GM23338 (cell line): Measurements from ENCODE around the gene SELENOM. TPM values are rescaled to one million over a fixed set of nuclear protein-coding genes. Genes with fewer than 3 reads are reported as not detected.

ENCODE experiments used
- ATAC-seq: fragments of 200-7000 bp; cut with Tn5 transposase; 3 replicates; pipeline ENCODE4 v1.9.1; 2020
- DNase-seq: peaks from one replicate; pipeline ENCODE4 v3.0.0-alpha.2; 2015; ENCODE audit warnings: low spot score
- H2AFZ ChIP-seq: fragments of 200-600 bp; sonication (generic); 2 replicates; pipeline ENCODE4 v1.8.0; 2016; ENCODE audit warnings: antibody characterized with exemption, mild to moderate bottlenecking, moderate library complexity
- H3F3A ChIP-seq: fragments of 200-600 bp; sonication (generic); replicated peaks from 2 replicates; pipeline ENCODE4 v1.8.0; 2017; ENCODE audit warnings: antibody characterized with exemption, mixed run types, low read depth
- H3K27ac ChIP-seq: fragments of 200-600 bp; sonication (generic); 2 replicates; pipeline ENCODE4 v1.6.1; 2016; ENCODE audit warnings: low read depth
- H3K27me3 ChIP-seq: fragments of 200-600 bp; sonication (generic); 2 replicates; pipeline ENCODE4 v1.8.0; 2016; ENCODE audit warnings: mild to moderate bottlenecking, mixed run types, moderate library complexity; ENCODE audit not compliant: insufficient read depth
- H3K36me3 ChIP-seq: fragments of 200-600 bp; sonication (generic); 2 replicates; pipeline ENCODE4 v1.8.0; 2016; ENCODE audit warnings: mild to moderate bottlenecking; ENCODE audit not compliant: insufficient read depth
- H3K4me1 ChIP-seq: fragments of 200-600 bp; sonication (generic); 2 replicates; pipeline ENCODE4 v1.8.0; 2016; ENCODE audit warnings: mild to moderate bottlenecking, moderate library complexity; ENCODE audit not compliant: insufficient read depth
- H3K4me2 ChIP-seq: fragments of 200-600 bp; sonication (generic); 2 replicates; pipeline ENCODE4 v1.7.1; 2017; ENCODE audit warnings: mixed run types
- H3K4me3 ChIP-seq: fragments of 200-600 bp; sonication (generic); 2 replicates; pipeline ENCODE4 v1.6.1; 2016; ENCODE audit warnings: mixed run types
- H3K79me2 ChIP-seq: fragments of 200-600 bp; sonication (generic); replicated peaks from 2 replicates; pipeline ENCODE4 v1.8.0; 2017; ENCODE audit warnings: mild to moderate bottlenecking; ENCODE audit not compliant: insufficient read depth
- H3K9me2 ChIP-seq: fragments of 200-600 bp; sonication (generic); 2 replicates; pipeline ENCODE4 v1.8.0; 2017; ENCODE audit not compliant: insufficient read depth
- H4K20me1 ChIP-seq: fragments of 200-600 bp; sonication (generic); replicated peaks from 2 replicates; pipeline ENCODE4 v1.8.0; 2017; ENCODE audit warnings: mild to moderate bottlenecking; ENCODE audit not compliant: insufficient read depth
- H3K27ac Mint-ChIP-seq: 2 replicates; pipeline ENCODE4 v1.8.0; 2020; ENCODE audit warnings: inconsistent platforms, mild to moderate bottlenecking, moderate library complexity, mixed read lengths
- H3K27me3 Mint-ChIP-seq: 3 replicates; pipeline ENCODE4 v1.8.0; 2022; ENCODE audit warnings: low read depth, mild to moderate bottlenecking, moderate library complexity, mixed read lengths, inconsistent platforms; ENCODE audit not compliant: insufficient read depth, poor library complexity
- H3K36me3 Mint-ChIP-seq: 3 replicates; pipeline ENCODE4 v1.8.0; 2021; ENCODE audit warnings: low read depth, mild to moderate bottlenecking, inconsistent platforms, moderate library complexity, mixed read lengths
- H3K4me1 Mint-ChIP-seq: 3 replicates; pipeline ENCODE4 v1.8.0; 2020; ENCODE audit warnings: mild to moderate bottlenecking, inconsistent platforms, mixed read lengths
- H3K4me3 Mint-ChIP-seq: 3 replicates; pipeline ENCODE4 v1.8.0; 2021; ENCODE audit warnings: moderate library complexity, mild to moderate bottlenecking, inconsistent platforms, mixed read lengths
- H3K9me3 Mint-ChIP-seq: 3 replicates; pipeline ENCODE4 v1.8.0; 2020; ENCODE audit warnings: moderate library complexity, mild to moderate bottlenecking, inconsistent platforms, mixed read lengths
- EZH2phosphoT487 ChIP-seq: fragments of 200-600 bp; sonication (generic); IDR thresholded peaks from one replicate; pipeline ENCODE4 v1.8.1; 2018; ENCODE audit warnings: antibody characterized with exemption; ENCODE audit not compliant: unreplicated experiment
- POLR2AphosphoS5 ChIP-seq: IDR thresholded peaks from 2 replicates; pipeline ENCODE4 v1.6.1; 2016; ENCODE audit warnings: antibody characterized with exemption, low read depth
- STAT1 ChIP-seq: IDR thresholded peaks from one replicate; pipeline ENCODE4 v1.6.1; 2016; ENCODE audit warnings: antibody characterized with exemption; ENCODE audit not compliant: unreplicated experiment
- ZNF114 ChIP-seq: fragments of 250-450 bp; sonication (Bioruptor Pico); IDR thresholded peaks from 2 replicates; pipeline ENCODE4 v1.5.0; 2020; ENCODE audit warnings: mild to moderate bottlenecking, moderate library complexity
- polyA plus RNA-seq: library from polyadenylated mRNA; unstranded; fragments of >200 nt; fragmentation: Nextera tagmentation; extraction: Ambion mirVana; gene quantifications from 2 replicates; pipeline ENCODE4 v1.2.1, GENCODE V29; 2016
- total RNA-seq: library from RNA; depleted of rRNA; stranded (reverse); fragments of >200 nt; shearing (Covaris generic); gene quantifications from 2 replicates; pipeline ENCODE4 v1.2.3, GENCODE V29; 2014
- TF ChIP-seq, protein P1 (sequence below): fragments of 250-450 bp; sonication (Bioruptor Pico); IDR thresholded peaks from 2 replicates; pipeline ENCODE4 v1.5.0; 2020; ENCODE audit warnings: mild to moderate bottlenecking, moderate library complexity
- TF ChIP-seq, protein P2 (sequence below): IDR thresholded peaks from one replicate; pipeline ENCODE4 v1.6.1; 2018; ENCODE audit warnings: antibody characterized with exemption; ENCODE audit not compliant: unreplicated experiment

The SELENOM gene
- total and polyA plus RNA-seq, 2 experiments from 2014 or later: 44.9 to 50.8 TPM

DNA sequence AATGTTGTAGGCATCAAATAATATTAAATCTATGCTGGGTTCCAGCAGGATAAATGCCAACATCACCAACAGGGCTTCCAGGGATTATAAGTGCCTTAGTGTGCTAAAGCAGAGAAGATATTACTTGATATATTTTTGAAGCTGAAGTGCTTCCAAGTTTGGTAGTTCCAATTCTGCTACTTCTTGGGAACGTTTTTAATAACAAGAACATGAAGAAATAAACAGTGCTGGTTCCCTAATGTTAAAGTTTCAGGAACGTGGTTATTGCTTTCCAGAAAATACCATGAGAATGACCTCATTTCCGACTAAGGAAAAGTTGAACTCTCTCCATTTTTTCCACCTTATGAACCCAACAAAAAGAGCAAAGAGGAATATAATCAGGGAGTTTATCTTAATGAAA is 48.1 kb upstream of the SELENOM start (continued):
- TF ChIP-seq, protein P1, sequence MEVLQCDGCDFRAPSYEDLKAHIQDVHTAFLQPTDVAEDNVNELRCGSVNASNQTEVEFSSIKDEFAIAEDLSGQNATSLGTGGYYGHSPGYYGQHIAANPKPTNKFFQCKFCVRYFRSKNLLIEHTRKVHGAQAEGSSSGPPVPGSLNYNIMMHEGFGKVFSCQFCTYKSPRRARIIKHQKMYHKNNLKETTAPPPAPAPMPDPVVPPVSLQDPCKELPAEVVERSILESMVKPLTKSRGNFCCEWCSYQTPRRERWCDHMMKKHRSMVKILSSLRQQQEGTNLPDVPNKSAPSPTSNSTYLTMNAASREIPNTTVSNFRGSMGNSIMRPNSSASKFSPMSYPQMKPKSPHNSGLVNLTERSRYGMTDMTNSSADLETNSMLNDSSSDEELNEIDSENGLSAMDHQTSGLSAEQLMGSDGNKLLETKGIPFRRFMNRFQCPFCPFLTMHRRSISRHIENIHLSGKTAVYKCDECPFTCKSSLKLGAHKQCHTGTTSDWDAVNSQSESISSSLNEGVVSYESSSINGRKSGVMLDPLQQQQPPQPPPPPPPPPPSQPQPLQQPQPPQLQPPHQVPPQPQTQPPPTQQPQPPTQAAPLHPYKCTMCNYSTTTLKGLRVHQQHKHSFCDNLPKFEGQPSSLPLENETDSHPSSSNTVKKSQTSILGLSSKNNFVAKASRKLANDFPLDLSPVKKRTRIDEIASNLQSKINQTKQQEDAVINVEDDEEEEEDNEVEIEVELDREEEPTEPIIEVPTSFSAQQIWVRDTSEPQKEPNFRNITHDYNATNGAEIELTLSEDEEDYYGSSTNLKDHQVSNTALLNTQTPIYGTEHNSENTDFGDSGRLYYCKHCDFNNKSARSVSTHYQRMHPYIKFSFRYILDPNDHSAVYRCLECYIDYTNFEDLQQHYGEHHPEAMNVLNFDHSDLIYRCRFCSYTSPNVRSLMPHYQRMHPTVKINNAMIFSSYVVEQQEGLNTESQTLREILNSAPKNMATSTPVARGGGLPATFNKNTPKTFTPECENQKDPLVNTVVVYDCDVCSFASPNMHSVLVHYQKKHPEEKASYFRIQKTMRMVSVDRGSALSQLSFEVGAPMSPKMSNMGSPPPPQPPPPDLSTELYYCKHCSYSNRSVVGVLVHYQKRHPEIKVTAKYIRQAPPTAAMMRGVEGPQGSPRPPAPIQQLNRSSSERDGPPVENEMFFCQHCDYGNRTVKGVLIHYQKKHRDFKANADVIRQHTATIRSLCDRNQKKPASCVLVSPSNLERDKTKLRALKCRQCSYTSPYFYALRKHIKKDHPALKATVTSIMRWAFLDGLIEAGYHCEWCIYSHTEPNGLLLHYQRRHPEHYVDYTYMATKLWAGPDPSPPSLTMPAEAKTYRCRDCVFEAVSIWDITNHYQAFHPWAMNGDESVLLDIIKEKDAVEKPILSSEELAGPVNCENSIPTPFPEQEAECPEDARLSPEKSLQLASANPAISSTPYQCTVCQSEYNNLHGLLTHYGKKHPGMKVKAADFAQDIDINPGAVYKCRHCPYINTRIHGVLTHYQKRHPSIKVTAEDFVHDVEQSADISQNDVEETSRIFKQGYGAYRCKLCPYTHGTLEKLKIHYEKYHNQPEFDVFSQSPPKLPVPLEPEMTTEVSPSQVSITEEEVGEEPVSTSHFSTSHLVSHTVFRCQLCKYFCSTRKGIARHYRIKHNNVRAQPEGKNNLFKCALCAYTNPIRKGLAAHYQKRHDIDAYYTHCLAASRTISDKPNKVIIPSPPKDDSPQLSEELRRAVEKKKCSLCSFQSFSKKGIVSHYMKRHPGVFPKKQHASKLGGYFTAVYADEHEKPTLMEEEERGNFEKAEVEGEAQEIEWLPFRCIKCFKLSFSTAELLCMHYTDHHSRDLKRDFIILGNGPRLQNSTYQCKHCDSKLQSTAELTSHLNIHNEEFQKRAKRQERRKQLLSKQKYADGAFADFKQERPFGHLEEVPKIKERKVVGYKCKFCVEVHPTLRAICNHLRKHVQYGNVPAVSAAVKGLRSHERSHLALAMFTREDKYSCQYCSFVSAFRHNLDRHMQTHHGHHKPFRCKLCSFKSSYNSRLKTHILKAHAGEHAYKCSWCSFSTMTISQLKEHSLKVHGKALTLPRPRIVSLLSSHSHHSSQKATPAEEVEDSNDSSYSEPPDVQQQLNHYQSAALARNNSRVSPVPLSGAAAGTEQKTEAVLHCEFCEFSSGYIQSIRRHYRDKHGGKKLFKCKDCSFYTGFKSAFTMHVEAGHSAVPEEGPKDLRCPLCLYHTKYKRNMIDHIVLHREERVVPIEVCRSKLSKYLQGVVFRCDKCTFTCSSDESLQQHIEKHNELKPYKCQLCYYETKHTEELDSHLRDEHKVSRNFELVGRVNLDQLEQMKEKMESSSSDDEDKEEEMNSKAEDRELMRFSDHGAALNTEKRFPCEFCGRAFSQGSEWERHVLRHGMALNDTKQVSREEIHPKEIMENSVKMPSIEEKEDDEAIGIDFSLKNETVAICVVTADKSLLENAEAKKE (CRISPR knock-in tag): no peak
- TF ChIP-seq STAT1: no peak
- TF ChIP-seq ZNF114 (CRISPR knock-in tag): no peak
- TF ChIP-seq, protein P2, sequence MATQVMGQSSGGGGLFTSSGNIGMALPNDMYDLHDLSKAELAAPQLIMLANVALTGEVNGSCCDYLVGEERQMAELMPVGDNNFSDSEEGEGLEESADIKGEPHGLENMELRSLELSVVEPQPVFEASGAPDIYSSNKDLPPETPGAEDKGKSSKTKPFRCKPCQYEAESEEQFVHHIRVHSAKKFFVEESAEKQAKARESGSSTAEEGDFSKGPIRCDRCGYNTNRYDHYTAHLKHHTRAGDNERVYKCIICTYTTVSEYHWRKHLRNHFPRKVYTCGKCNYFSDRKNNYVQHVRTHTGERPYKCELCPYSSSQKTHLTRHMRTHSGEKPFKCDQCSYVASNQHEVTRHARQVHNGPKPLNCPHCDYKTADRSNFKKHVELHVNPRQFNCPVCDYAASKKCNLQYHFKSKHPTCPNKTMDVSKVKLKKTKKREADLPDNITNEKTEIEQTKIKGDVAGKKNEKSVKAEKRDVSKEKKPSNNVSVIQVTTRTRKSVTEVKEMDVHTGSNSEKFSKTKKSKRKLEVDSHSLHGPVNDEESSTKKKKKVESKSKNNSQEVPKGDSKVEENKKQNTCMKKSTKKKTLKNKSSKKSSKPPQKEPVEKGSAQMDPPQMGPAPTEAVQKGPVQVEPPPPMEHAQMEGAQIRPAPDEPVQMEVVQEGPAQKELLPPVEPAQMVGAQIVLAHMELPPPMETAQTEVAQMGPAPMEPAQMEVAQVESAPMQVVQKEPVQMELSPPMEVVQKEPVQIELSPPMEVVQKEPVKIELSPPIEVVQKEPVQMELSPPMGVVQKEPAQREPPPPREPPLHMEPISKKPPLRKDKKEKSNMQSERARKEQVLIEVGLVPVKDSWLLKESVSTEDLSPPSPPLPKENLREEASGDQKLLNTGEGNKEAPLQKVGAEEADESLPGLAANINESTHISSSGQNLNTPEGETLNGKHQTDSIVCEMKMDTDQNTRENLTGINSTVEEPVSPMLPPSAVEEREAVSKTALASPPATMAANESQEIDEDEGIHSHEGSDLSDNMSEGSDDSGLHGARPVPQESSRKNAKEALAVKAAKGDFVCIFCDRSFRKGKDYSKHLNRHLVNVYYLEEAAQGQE: no peak
- TF ChIP-seq EZH2phosphoT487: no peak
- TF ChIP-seq POLR2AphosphoS5: no peak

DNA sequence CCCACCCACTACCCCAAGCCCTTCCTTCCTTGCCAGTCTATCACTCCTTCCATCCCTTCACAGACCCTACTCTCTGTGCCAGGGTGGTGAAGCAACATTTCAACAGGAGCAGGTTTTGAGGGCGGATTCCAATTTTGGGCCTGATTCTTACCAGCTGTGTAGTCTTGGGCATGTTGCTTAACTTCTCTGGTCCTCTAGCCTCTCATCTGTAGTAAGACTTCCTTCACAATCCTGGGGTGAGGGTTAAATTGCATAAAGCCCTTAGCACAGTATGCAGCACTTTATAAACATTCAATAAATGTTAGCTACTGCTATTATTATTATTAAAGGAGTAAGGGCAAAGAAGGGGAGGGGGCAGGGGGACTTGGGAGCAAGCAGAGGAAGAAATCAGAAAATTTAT is 47.6 kb upstream of the SELENOM start:
- H3K36me3 ChIP-seq: no peaks in the 10 kb centered on the region
- no peak for DNase-seq
- Mint-ChIP-seq H3K4me3 (no peak overlapping the region), H3K27me3 (peaks cover 5% of the 10 kb centered on the region), H3K4me1 (no peaks in the 10 kb centered on the region), H3K36me3 (no peaks in the 10 kb centered on the region), H3K9me3 (peaks cover 3% of the 10 kb centered on the region; the same call in 2 of the 3 replicates), H3K27ac (no peak overlapping the region)
- H4K20me1 ChIP-seq: no peaks in the 10 kb centered on the region
- no peaks in the 10 kb centered on the region for H3K4me1 ChIP-seq
- no peak overlapping the region for H2AFZ ChIP-seq
- no peak overlapping the region for H3K4me3 ChIP-seq
- H3K27ac ChIP-seq: no peak overlapping the region
- H3F3A ChIP-seq: no peaks in the 10 kb centered on the region
- peaks cover 27% of the 10 kb centered on the region for H3K27me3 ChIP-seq
- H3K4me2 ChIP-seq: no peak overlapping the region
- peaks cover 4% of the 10 kb centered on the region; the same call in 1 of the 2 replicates for H3K9me2 ChIP-seq
- H3K79me2 ChIP-seq: no peaks in the 10 kb centered on the region
- no peak for ATAC-seq
- no peak for TF ChIP-seq EZH2phosphoT487
- TF ChIP-seq, protein P1 (CRISPR knock-in tag): no peak
